ENCODE results near the gene WDR64.

The WDR64 gene

DNA sequence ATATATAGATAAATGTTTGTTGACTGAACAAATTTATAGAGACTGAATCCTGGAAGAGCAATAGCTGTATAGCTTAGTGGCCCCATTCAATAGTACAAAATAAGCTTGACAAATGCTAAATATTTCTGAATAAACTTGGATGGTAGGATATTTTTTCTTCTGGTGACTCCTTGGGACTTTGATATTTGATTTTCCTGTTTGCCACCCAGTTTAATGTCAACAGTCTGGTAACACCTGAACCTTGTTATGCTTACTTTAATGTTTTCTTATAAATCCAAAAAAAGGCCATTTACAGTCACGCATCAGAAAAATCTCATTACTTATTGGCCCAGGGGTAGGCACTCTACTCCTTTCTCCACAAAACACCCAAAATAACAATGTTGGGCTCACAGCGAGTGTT, 30.8 kb downstream of the WDR64 start:
- H3K9me3 ChIP-seq (ENCODE audit: control insufficient read depth, low read length), result no peaks in the 10 kb centered on the region
- H2AFZ ChIP-seq, result no peak overlapping the region
- H3K27ac ChIP-seq, result no peak overlapping the region
- no peaks in the 10 kb centered on the region for H3K79me2 ChIP-seq
- TF ChIP-seq CTCF (IDR thresholded peaks at IDR 0.05), result no peak
- no peak overlapping the region for H3K4me2 ChIP-seq (ENCODE audit: low read length)
- no peaks in the 10 kb centered on the region for H3K4me1 ChIP-seq
- H3K27me3 ChIP-seq (ENCODE audit: control insufficient read depth, insufficient read depth, low read length), result no peaks in the 10 kb centered on the region
- H3K36me3 ChIP-seq (ENCODE audit: control insufficient read depth, insufficient read depth, low read length), result no peaks in the 10 kb centered on the region
- no peak overlapping the region for H3K9ac ChIP-seq
- no peak overlapping the region for H3K4me3 ChIP-seq (ENCODE audit: low read depth, low read length)

DNA sequence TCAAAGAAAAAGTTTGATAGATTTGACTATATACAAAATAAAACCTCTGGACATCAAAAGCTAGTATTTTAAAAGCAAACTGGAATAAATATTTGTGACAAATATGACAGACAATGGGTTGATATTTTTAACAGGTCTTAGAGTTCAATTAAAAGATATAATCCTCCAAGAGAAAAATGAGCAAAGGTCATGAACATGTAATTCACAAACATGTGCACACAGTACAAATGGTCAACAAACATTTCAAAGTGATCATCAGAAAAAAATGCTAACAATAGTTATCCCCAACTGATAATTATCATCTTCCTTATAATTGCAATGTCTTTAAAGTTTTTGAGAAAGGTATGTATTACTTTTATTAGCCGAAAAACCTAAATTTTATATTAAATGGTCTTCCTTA, 32.0 kb downstream of the WDR64 start:
- no peaks in the 10 kb centered on the region for H3K4me1 ChIP-seq
- H3K27me3 ChIP-seq (ENCODE audit: control insufficient read depth, insufficient read depth, low read length), result no peaks in the 10 kb centered on the region
- H3K27ac ChIP-seq, result no peak overlapping the region
- H3K4me2 ChIP-seq (ENCODE audit: low read length), result no peak overlapping the region
- H3K9me3 ChIP-seq (ENCODE audit: control insufficient read depth, low read length), result no peaks in the 10 kb centered on the region
- H3K9ac ChIP-seq, result no peak overlapping the region
- no peak for TF ChIP-seq CTCF (IDR thresholded peaks at IDR 0.05)
- no peak overlapping the region for H2AFZ ChIP-seq
- H3K36me3 ChIP-seq (ENCODE audit: control insufficient read depth, insufficient read depth, low read length), result no peaks in the 10 kb centered on the region
- H3K4me3 ChIP-seq (ENCODE audit: low read depth, low read length), result no peak overlapping the region
- no peaks in the 10 kb centered on the region for H3K79me2 ChIP-seq

GRCh38 chr1:241688940-241689368, 36.9 kb downstream of the WDR64 start:
- H3K9ac ChIP-seq, result no peak overlapping the region
- no peak overlapping the region for H3K27ac ChIP-seq
- no peaks in the 10 kb centered on the region for H3K4me1 ChIP-seq
- no peak for TF ChIP-seq CTCF (IDR thresholded peaks at IDR 0.05)
- H3K79me2 ChIP-seq, result no peaks in the 10 kb centered on the region
- H3K27me3 ChIP-seq (ENCODE audit: control insufficient read depth, insufficient read depth, low read length), result no peaks in the 10 kb centered on the region
- H3K36me3 ChIP-seq (ENCODE audit: control insufficient read depth, insufficient read depth, low read length), result no peaks in the 10 kb centered on the region
- H3K4me3 ChIP-seq (ENCODE audit: low read depth, low read length), result no peak overlapping the region
- no peak overlapping the region for H3K4me2 ChIP-seq (ENCODE audit: low read length)
- H2AFZ ChIP-seq, result no peak overlapping the region
- H3K9me3 ChIP-seq (ENCODE audit: control insufficient read depth, low read length), result no peaks in the 10 kb centered on the region

GRCh38 chr1:241695246-241696171, 43.4 kb downstream of the WDR64 start:
- Histone ChIP-seq H3K79me2 (no peaks in the 10 kb centered on the region), H3K9ac (no peak overlapping the region), H3K36me3 (ENCODE audit: control insufficient read depth, insufficient read depth, low read length) (no peaks in the 10 kb centered on the region), H3K27ac (no peak overlapping the region), H3K27me3 (ENCODE audit: control insufficient read depth, insufficient read depth, low read length) (no peaks in the 10 kb centered on the region), H3K4me3 (ENCODE audit: low read depth, low read length) (no peak overlapping the region), H3K9me3 (ENCODE audit: control insufficient read depth, low read length) (no peaks in the 10 kb centered on the region), H3K4me1 (no peaks in the 10 kb centered on the region), H2AFZ (no peak overlapping the region), H3K4me2 (ENCODE audit: low read length) (no peak overlapping the region)
- TF ChIP-seq CTCF (IDR thresholded peaks at IDR 0.05), result no peak
